K562 (cell line): ENCODE results near the gene FAM98C.
A peak's percentile ranks its signal among the peaks of the same experiment; 100 is the strongest.

ENCODE experiments used
- CBX5 ChIP-seq: IDR thresholded peaks from 2 replicates; pipeline ENCODE4 v1.6.1; 2014; ENCODE audit warnings: low read depth, borderline replicate concordance
- CHD4 ChIP-seq: fragments of 200-600 bp; sonication (generic); IDR thresholded peaks from 3 replicates; pipeline ENCODE4 v1.6.1; 2012; ENCODE audit warnings: low read depth, mild to moderate bottlenecking, mixed read lengths, low read length, inconsistent platforms; ENCODE audit not compliant: insufficient read depth, insufficient replicate concordance, poor library complexity, severe bottlenecking
- CTCF ChIP-seq, 3 experiments: IDR thresholded peaks in 2 of 3; conservative IDR thresholded peaks in 1 of 3; 2 replicates each; pipeline ENCODE4 v1.5.1; 2011 to 2012; ENCODE audit warnings: low read length in 3 of 3, mild to moderate bottlenecking in 3 of 3, control low read depth in 2 of 3, improper control_type of control experiment in 1 of 3, inconsistent platforms in 1 of 3, low read depth in 1 of 3, mixed read lengths in 1 of 3, moderate library complexity in 1 of 3; ENCODE audit not compliant: insufficient read depth in 2 of 3
- FOXA1 ChIP-seq: fragments of 450-650 bp; IDR thresholded peaks from 2 replicates; pipeline ENCODE4 v1.6.1; 2016; ENCODE audit warnings: mild to moderate bottlenecking, borderline replicate concordance
- GATA2 ChIP-seq: sonication (generic); formaldehyde crosslinking; IDR thresholded peaks from 2 replicates; pipeline ENCODE4 v1.4.0; 2020; ENCODE audit warnings: mild to moderate bottlenecking, missing genetic modification reagents
- HDAC6 ChIP-seq: IDR thresholded peaks from 2 replicates; pipeline ENCODE4 v1.6.1; 2012; ENCODE audit warnings: low read depth, mild to moderate bottlenecking, control low read depth, inconsistent platforms, low read length, moderate library complexity
- NFE2L1 ChIP-seq: fragments of 450-650 bp; IDR thresholded peaks from 2 replicates; pipeline ENCODE4 v1.6.1; 2016; ENCODE audit warnings: missing genetic modification characterization, low read depth, mild to moderate bottlenecking, missing compliant biosample characterization, moderate library complexity, borderline replicate concordance
- TF ChIP-seq, protein P1 (sequence below), 2 experiments: fragments of 450-650 bp in 1 of 2; sonication (generic) in 1 of 2; formaldehyde crosslinking in 1 of 2; IDR thresholded peaks; 2 replicates each; pipeline versions ENCODE4 v1.7.1 to v1.9.0; 2016 to 2022; ENCODE audit warnings: inconsistent platforms in 1 of 2, mild to moderate bottlenecking in 1 of 2, missing genetic modification reagents in 1 of 2

DNA sequence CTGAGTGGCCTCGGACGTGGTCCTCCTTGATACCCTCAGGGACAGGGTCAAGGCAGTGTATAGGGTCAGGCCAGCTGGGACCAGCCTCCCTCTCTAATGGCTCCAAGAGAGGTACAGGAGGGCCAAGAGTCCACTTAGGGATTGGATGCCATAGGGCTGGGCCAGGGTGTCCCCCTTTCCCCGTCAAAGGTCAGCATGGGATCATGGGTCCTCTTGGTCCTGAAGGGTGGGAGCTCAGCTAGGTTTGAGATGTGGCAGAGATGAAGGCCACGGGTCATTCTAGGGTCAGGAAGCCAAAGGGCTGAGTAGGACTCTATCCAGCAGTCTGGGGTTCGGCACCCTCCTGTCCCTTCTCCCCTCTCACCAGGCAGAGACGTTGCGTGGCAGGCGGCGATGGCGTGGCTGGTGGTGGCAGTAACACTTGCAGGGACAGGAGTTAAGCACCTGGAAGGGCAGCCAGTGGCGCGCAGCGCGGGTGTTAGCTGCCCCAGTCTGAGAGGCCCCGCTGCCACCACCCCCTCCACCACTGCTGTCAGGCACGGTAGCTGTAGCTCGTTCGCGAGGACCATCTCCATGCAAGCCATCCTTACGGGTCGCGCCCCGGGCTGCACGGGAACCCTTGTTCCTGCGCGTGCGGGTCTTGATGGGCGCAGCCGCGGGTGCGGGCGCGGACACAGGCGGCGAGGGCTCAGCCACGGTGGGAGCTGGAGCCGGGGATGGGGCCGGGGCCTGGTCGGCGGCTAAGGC, 17.7 kb upstream of the FAM98C start:
- no peak for TF ChIP-seq GATA2 (CRISPR knock-in tag)
- 0 out of 6 replicates have a peak, but pooled peaks of 1 of the 3 experiments have one; percentile 5 for TF ChIP-seq CTCF (IDR thresholded peaks at IDR 0.05 in 2 of 3, conservative IDR thresholded peaks at IDR 0.05 in 1 of 3; ENCODE audit: insufficient read depth in 2 of 3, low read depth in 1 of 3, low read length in 3 of 3)
- no peak for TF ChIP-seq NFE2L1 (tag)
- TF ChIP-seq, protein P1, sequence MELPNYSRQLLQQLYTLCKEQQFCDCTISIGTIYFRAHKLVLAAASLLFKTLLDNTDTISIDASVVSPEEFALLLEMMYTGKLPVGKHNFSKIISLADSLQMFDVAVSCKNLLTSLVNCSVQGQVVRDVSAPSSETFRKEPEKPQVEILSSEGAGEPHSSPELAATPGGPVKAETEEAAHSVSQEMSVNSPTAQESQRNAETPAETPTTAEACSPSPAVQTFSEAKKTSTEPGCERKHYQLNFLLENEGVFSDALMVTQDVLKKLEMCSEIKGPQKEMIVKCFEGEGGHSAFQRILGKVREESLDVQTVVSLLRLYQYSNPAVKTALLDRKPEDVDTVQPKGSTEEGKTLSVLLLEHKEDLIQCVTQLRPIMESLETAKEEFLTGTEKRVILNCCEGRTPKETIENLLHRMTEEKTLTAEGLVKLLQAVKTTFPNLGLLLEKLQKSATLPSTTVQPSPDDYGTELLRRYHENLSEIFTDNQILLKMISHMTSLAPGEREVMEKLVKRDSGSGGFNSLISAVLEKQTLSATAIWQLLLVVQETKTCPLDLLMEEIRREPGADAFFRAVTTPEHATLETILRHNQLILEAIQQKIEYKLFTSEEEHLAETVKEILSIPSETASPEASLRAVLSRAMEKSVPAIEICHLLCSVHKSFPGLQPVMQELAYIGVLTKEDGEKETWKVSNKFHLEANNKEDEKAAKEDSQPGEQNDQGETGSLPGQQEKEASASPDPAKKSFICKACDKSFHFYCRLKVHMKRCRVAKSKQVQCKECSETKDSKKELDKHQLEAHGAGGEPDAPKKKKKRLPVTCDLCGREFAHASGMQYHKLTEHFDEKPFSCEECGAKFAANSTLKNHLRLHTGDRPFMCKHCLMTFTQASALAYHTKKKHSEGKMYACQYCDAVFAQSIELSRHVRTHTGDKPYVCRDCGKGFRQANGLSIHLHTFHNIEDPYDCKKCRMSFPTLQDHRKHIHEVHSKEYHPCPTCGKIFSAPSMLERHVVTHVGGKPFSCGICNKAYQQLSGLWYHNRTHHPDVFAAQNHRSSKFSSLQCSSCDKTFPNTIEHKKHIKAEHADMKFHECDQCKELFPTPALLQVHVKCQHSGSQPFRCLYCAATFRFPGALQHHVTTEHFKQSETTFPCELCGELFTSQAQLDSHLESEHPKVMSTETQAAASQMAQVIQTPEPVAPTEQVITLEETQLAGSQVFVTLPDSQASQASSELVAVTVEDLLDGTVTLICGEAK (IDR thresholded peaks at IDR 0.05): no peak
- TF ChIP-seq, protein P1 (CRISPR knock-in tag; IDR thresholded peaks at IDR 0.05): no peak
- no peak for TF ChIP-seq FOXA1
- no peak for TF ChIP-seq HDAC6
- no peak for TF ChIP-seq CBX5
- TF ChIP-seq CHD4: no peak
